SK-N-MC (cell line): ENCODE results near the gene ROBO4.

Experiments
- EZH2 ChIP-seq: fragments of 200-600 bp; sonication (generic); IDR thresholded peaks from one replicate; pipeline ENCODE4 v1.6.1; 2017; ENCODE audit warnings: antibody characterized with exemption
- FOXP2 ChIP-seq: optimal IDR thresholded peaks from 2 replicates; pipeline ENCODE3; 2011; ENCODE audit warnings: mild to moderate bottlenecking, moderate library complexity; ENCODE audit not compliant: insufficient read depth; ENCODE audit errors: extremely low read length, control extremely low read depth
- POLR2AphosphoS5 ChIP-seq: IDR thresholded peaks from 2 replicates; pipeline ENCODE4 v1.6.1; 2012; ENCODE audit warnings: mild to moderate bottlenecking, low read depth, low read length, borderline replicate concordance

DNA sequence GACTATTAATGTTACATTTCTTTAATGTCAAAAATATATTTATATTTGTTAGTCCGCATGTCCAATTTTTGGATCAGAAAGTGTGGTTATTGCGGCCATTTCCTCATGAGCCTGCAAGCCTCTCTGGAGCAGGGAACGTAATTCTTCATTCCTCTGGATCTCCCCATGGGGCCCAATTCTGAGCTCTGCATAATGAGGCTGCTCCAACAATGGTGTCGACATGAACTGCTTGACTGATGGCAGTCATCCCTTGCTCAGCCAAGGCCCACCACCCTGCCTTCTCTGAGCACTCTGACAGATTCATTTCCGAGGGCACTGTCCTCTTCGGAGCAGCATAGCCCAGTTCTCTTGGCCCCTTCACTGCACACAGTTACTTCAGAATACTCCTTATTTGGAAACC lies 41.3 kb upstream of the ROBO4 start:
- TF ChIP-seq EZH2 (no peak), POLR2AphosphoS5 (no peak), FOXP2 (no peak)
